ENCODE results near the gene RBKS.

- no peak for TF ChIP-seq TCF12 (IDR thresholded peaks at IDR 0.05)
- no peak for TF ChIP-seq SIN3A (IDR thresholded peaks at IDR 0.05; ENCODE audit: borderline replicate concordance, low read depth, low read length)
These were observed 87.6 kb downstream of the RBKS start for GRCh38 chr2:27802547-27802946.

Measured in SK-N-SH (cell line).